Measurements from ENCODE around the gene CD209.
"Not testable (repeated sequence)": the region's sequence is repeated elsewhere in the genome, so short reads cannot be mapped to it uniquely, and the experiment has no call there.

Gene CD209

DNA sequence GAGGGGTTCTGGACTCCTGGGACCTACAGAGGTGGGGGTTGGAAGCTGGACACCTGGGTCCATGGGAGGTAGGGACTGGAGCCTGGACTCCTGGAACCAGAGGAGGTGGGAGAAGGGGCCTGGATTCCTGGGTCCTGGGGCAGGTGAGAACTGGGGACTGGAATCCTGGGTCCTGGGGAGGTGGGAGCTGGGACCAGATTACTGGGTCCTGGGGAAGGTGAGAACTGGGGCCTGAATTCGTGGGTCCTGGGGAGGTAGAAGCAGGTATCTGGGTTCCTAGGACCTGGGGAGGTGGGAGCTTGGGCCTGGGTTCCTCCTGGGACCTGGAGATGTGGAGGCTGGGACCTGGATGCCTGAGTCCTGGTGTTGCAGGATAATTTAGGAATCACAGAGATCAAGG is 16.4 kb upstream of the CD209 start:
- no peak overlapping the region for H3K27ac ChIP-seq
- H3K9me3 ChIP-seq (ENCODE audit: low read depth, low read length): 0 out of 2 replicates have a peak, but pooled peaks cover 5% of the 10 kb centered on the region
- no peak overlapping the region for H3K4me3 ChIP-seq
- H3K36me3 ChIP-seq (ENCODE audit: insufficient read depth, low read length): no peaks in the 10 kb centered on the region
- no peak overlapping the region for H3K9ac ChIP-seq (ENCODE audit: insufficient read length)
- TF ChIP-seq POLR2AphosphoS5 (IDR thresholded peaks at IDR 0.05; ENCODE audit: borderline replicate concordance, low read depth, low read length) (no peak), FOXP2 (optimal IDR thresholded peaks at IDR 0.05; ENCODE audit: control extremely low read depth, extremely low read length, insufficient read depth) (no peak), EZH2 (IDR thresholded peaks at IDR 0.05) (no peak)
- no peak for DNase-seq (ENCODE audit: low read depth, low spot score)

- no peak within 1 kb of the TSS for H3K27ac ChIP-seq
- H3K9me3 ChIP-seq (ENCODE audit: low read depth, low read length): 0 out of 2 replicates have a peak, but pooled peaks cover 5% of the 10 kb centered on the region
- DNase-seq (ENCODE audit: low read depth, low spot score): no peak
- no peak within 1 kb of the TSS for H3K4me3 ChIP-seq
- no peak for TF ChIP-seq FOXP2 (optimal IDR thresholded peaks at IDR 0.05; ENCODE audit: control extremely low read depth, extremely low read length, insufficient read depth)
- H3K36me3 ChIP-seq (ENCODE audit: insufficient read depth, low read length): no peaks in the 10 kb centered on the region
- H3K9ac ChIP-seq (ENCODE audit: insufficient read length): no peak within 1 kb of the TSS
These were observed 15.5 kb upstream of the CD209 start, which contains the start of gene CLEC4M for GRCh38 chr19:7762719-7763293. Gene CLEC4M, plus strand, starts transcription at chr19:7763243. Its CDS starts 24 bp downstream, at chr19:7763267.

- H3K4me3 ChIP-seq: no peak overlapping the region
- H3K9me3 ChIP-seq (ENCODE audit: low read depth, low read length): 0 out of 2 replicates have a peak, but pooled peaks cover 5% of the 10 kb centered on the region
- TF ChIP-seq POLR2AphosphoS5 (IDR thresholded peaks at IDR 0.05; ENCODE audit: borderline replicate concordance, low read depth, low read length): no peak
- no peak for TF ChIP-seq EZH2 (IDR thresholded peaks at IDR 0.05)
- no peak for TF ChIP-seq FOXP2 (optimal IDR thresholded peaks at IDR 0.05; ENCODE audit: control extremely low read depth, extremely low read length, insufficient read depth)
These were observed 11.8 kb upstream of the CD209 start for GRCh38 chr19:7759156-7759555.

GRCh38 chr19:7757358-7757757 is 10.0 kb upstream of the CD209 start:
- H3K27ac ChIP-seq: no peak overlapping the region
- DNase-seq (ENCODE audit: low read depth, low spot score): no peak
- TF ChIP-seq EZH2 (IDR thresholded peaks at IDR 0.05) (no peak), FOXP2 (optimal IDR thresholded peaks at IDR 0.05; ENCODE audit: control extremely low read depth, extremely low read length, insufficient read depth) (no peak), POLR2AphosphoS5 (IDR thresholded peaks at IDR 0.05; ENCODE audit: borderline replicate concordance, low read depth, low read length) (no peak)
- H3K4me3 ChIP-seq: no peak overlapping the region
- H3K9me3 ChIP-seq (ENCODE audit: low read depth, low read length): 0 out of 2 replicates have a peak, but pooled peaks cover 5% of the 10 kb centered on the region
- H3K36me3 ChIP-seq (ENCODE audit: insufficient read depth, low read length): no peaks in the 10 kb centered on the region
- no peak overlapping the region for H3K9ac ChIP-seq (ENCODE audit: insufficient read length)

More at GRCh38 chr19:7759156-7759555, 11.8 kb upstream of the CD209 start:
- no peak for DNase-seq (ENCODE audit: low read depth, low spot score)
- H3K9ac ChIP-seq (ENCODE audit: insufficient read length): no peak overlapping the region
- no peaks in the 10 kb centered on the region for H3K36me3 ChIP-seq (ENCODE audit: insufficient read depth, low read length)
- no peak overlapping the region for H3K27ac ChIP-seq

- no peaks in the 10 kb centered on the region for H3K36me3 ChIP-seq (ENCODE audit: insufficient read depth, low read length)
- TF ChIP-seq POLR2AphosphoS5 (IDR thresholded peaks at IDR 0.05; ENCODE audit: borderline replicate concordance, low read depth, low read length) (no peak), EZH2 (IDR thresholded peaks at IDR 0.05) (no peak), FOXP2 (optimal IDR thresholded peaks at IDR 0.05; ENCODE audit: control extremely low read depth, extremely low read length, insufficient read depth) (no peak)
- H3K9me3 ChIP-seq (ENCODE audit: low read depth, low read length): 0 out of 2 replicates have a peak, but pooled peaks cover 5% of the 10 kb centered on the region
These were observed 8.9 kb upstream of the CD209 start for GRCh38 chr19:7756258-7756657.

GRCh38 chr19:7751157-7751783 is 3.9 kb upstream of the CD209 start:
- H3K36me3 ChIP-seq (ENCODE audit: insufficient read depth, low read length): no peaks in the 10 kb centered on the region
- H3K9me3 ChIP-seq (ENCODE audit: low read depth, low read length): no peaks in the 10 kb centered on the region
- no peak for DNase-seq (ENCODE audit: low read depth, low spot score)
- no peak overlapping the region for H3K9ac ChIP-seq (ENCODE audit: insufficient read length)
- no peak overlapping the region for H3K27ac ChIP-seq
- TF ChIP-seq EZH2 (IDR thresholded peaks at IDR 0.05) (no peak), FOXP2 (optimal IDR thresholded peaks at IDR 0.05; ENCODE audit: control extremely low read depth, extremely low read length, insufficient read depth) (no peak), POLR2AphosphoS5 (IDR thresholded peaks at IDR 0.05; ENCODE audit: borderline replicate concordance, low read depth, low read length) (no peak)
- H3K4me3 ChIP-seq: no peak overlapping the region

More at GRCh38 chr19:7756258-7756657, 8.9 kb upstream of the CD209 start:
- Histone ChIP-seq H3K4me3 (no peak overlapping the region), H3K9ac (ENCODE audit: insufficient read length) (no peak overlapping the region), H3K27ac (no peak overlapping the region)
- no peak for DNase-seq (ENCODE audit: low read depth, low spot score)

DNA sequence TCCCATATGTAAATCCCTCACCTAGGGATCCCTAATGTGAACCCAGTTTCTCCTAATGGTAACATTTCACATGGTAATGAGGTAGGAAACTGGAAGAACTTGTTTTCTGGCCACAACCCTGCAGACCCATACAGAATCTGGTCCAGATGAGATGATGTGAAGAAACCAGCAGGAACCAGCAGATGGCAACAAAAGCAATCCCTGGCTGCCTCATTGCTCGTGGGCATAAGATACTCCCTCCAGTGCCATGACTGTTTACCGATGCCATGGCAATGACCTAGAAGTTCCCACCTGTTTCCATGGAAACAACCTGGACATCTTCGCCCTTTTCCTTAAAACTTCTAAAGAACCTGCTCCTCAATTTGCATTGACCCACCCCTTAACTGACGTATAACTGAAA is 1.4 kb upstream of the CD209 start:
- no peaks in the 10 kb centered on the region for H3K36me3 ChIP-seq (ENCODE audit: insufficient read depth, low read length)
- no peak overlapping the region for H3K9ac ChIP-seq (ENCODE audit: insufficient read length)
- no peak overlapping the region for H3K4me3 ChIP-seq
- H3K27ac ChIP-seq: no peak overlapping the region
- DNase-seq (ENCODE audit: low read depth, low spot score): no peak
- no peaks in the 10 kb centered on the region for H3K9me3 ChIP-seq (ENCODE audit: low read depth, low read length)
- no peak for TF ChIP-seq POLR2AphosphoS5 (IDR thresholded peaks at IDR 0.05; ENCODE audit: borderline replicate concordance, low read depth, low read length)
- no peak for TF ChIP-seq FOXP2 (optimal IDR thresholded peaks at IDR 0.05; ENCODE audit: control extremely low read depth, extremely low read length, insufficient read depth)
- no peak for TF ChIP-seq EZH2 (IDR thresholded peaks at IDR 0.05)

DNA sequence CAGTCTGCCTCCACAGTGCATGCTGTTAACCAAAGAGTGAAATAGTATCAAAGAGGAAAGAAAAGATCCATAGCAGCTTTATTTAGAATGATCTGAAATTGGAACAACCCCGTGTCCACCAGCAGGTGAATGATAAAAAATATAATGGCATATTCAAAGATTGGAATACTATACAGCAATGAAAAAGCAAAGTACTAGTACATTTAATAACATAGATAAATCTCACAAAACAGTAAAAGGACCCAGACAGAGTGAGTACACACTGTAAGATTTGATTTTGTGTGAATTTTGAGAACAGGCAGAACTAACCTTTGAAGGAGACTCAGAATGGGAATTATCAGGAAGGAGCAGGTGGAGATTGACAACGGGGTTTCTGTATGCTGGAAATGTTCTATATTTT is 837 bp upstream of the CD209 start:
- Histone ChIP-seq H3K9me3 (ENCODE audit: low read depth, low read length) (no peaks in the 10 kb centered on the region), H3K9ac (ENCODE audit: insufficient read length) (no peak overlapping the region), H3K27ac (no peak overlapping the region), H3K36me3 (ENCODE audit: insufficient read depth, low read length) (no peaks in the 10 kb centered on the region), H3K4me3 (no peak overlapping the region)
- TF ChIP-seq POLR2AphosphoS5 (IDR thresholded peaks at IDR 0.05; ENCODE audit: borderline replicate concordance, low read depth, low read length) (no peak), FOXP2 (optimal IDR thresholded peaks at IDR 0.05; ENCODE audit: control extremely low read depth, extremely low read length, insufficient read depth) (no peak)
- DNase-seq (ENCODE audit: low read depth, low spot score): no peak

GRCh38 chr19:7746306-7746705 is 1.0 kb downstream of the CD209 start:
- H3K27ac ChIP-seq; H3K4me3 ChIP-seq; H3K36me3 ChIP-seq (ENCODE audit: insufficient read depth, low read length); H3K9ac ChIP-seq (ENCODE audit: insufficient read length); H3K9me3 ChIP-seq (ENCODE audit: low read depth, low read length); DNase-seq (ENCODE audit: low read depth, low spot score): not testable (repeated sequence)

Measured in SK-N-MC (cell line).